Osteoblast (primary cell): ENCODE measurements around the gene ZDHHC11. TPM values are rescaled to one million over a fixed set of nuclear protein-coding genes. Genes with fewer than 3 reads are reported as not detected.
A peak's percentile ranks its signal among the peaks of the same experiment; 100 is the strongest.
"Not testable (repeated sequence)": the region's sequence is repeated elsewhere in the genome, so short reads cannot be mapped to it uniquely, and the experiment has no call there.

Source experiments
- DNase-seq: peaks from one replicate; pipeline ENCODE4 v3.0.0; 2011; ENCODE audit warnings: low spot score, mixed read lengths; ENCODE audit not compliant: insufficient read length; ENCODE audit errors: missing footprints
- H2AFZ ChIP-seq: 2 replicates; pipeline ENCODE4 v1.6.0; 2011; ENCODE audit warnings: mild to moderate bottlenecking, low read length
- H3K27ac ChIP-seq: 2 replicates; pipeline ENCODE4 v1.5.1; 2011; ENCODE audit warnings: mild to moderate bottlenecking, low read depth, low read length, moderate library complexity
- H3K27me3 ChIP-seq: 2 replicates; pipeline ENCODE4 v1.6.0; 2012; ENCODE audit warnings: mild to moderate bottlenecking, control low read depth, inconsistent platforms, low read length, moderate library complexity; ENCODE audit not compliant: insufficient read depth
- H3K36me3 ChIP-seq: 2 replicates; pipeline ENCODE4 v1.5.1; 2011; ENCODE audit warnings: mild to moderate bottlenecking, low read length, control low read depth, moderate library complexity; ENCODE audit not compliant: insufficient read depth
- H3K4me1 ChIP-seq: 2 replicates; pipeline ENCODE4 v1.5.1; 2011; ENCODE audit warnings: mild to moderate bottlenecking, low read length, control low read depth, moderate library complexity; ENCODE audit not compliant: insufficient read depth
- H3K4me2 ChIP-seq: 2 replicates; pipeline ENCODE4 v1.6.0; 2011; ENCODE audit warnings: mild to moderate bottlenecking, low read length; ENCODE audit not compliant: insufficient read depth
- H3K4me3 ChIP-seq: fragments of 200-600 bp; sonication (generic); 3 replicates; pipeline ENCODE4 v1.5.1; 2012; ENCODE audit warnings: mild to moderate bottlenecking, low read length, inconsistent platforms; ENCODE audit not compliant: insufficient read depth
- H3K79me2 ChIP-seq: 2 replicates; pipeline ENCODE4 v1.6.0; 2012; ENCODE audit warnings: mild to moderate bottlenecking, low read length, control low read depth, inconsistent platforms; ENCODE audit not compliant: insufficient read depth
- H3K9me3 ChIP-seq: 2 replicates; pipeline ENCODE4 v1.5.1; 2011; ENCODE audit warnings: low read depth, low read length, control low read depth
- H4K20me1 ChIP-seq: 2 replicates; pipeline ENCODE4 v1.6.0; 2012; ENCODE audit warnings: mild to moderate bottlenecking, low read length, control low read depth; ENCODE audit not compliant: insufficient read depth
- total RNA-seq: library from RNA; depleted of rRNA; stranded (reverse); fragments of >200 nt; gene quantifications from 2 replicates; pipeline ENCODE4 v1.2.3, GENCODE V29; 2012
- TF ChIP-seq, protein P1 (sequence below): IDR thresholded peaks from 2 replicates; pipeline ENCODE4 v1.5.1; 2011; ENCODE audit warnings: mild to moderate bottlenecking, low read depth, low read length, moderate library complexity; ENCODE audit errors: extremely low read depth

Gene ZDHHC11
- total RNA-seq, 1 donor = 1.8 TPM

DNA sequence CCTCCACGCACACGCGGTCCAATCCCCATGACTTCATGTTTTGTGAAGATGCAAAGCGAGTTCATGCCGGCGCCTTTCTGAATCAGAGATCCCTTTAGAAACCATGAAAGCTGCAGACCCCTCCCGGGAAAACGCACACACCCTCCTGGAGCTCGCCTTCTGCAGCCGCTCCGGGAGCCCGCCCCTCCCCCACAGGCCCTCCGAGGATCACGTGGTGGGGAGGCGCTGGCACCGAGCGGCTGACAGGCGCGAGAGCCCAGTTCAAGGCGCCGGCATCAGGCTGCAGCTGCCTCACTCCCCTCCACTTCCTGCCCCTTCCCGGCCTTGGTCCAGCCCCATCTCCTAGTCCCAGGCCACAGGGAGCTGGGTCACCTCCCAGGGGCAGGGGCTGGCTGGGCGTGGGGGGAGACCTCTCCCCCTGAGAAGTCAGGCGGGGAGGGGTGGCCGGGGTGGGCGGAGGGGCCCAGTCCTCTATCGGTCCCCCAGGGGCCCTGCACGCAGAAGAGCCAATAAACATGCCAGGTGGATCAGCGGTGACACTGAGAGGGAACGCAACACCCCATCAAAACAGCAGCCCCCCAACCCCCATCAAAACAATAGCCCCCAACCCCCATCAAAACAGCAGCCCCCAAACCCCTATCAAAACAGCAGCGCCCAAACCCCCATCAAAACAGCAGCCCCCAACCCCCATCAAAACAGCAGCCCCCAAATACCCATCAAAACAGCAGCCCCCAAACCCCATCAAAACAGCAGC lies 67.6 kb downstream of the ZDHHC11 start:
- not testable (repeated sequence) for H4K20me1 ChIP-seq, H3K36me3 ChIP-seq, H3K4me3 ChIP-seq, H3K9me3 ChIP-seq, H3K27me3 ChIP-seq, H3K27ac ChIP-seq, H3K4me1 ChIP-seq, H2AFZ ChIP-seq, H3K79me2 ChIP-seq, H3K4me2 ChIP-seq, DNase-seq

DNA sequence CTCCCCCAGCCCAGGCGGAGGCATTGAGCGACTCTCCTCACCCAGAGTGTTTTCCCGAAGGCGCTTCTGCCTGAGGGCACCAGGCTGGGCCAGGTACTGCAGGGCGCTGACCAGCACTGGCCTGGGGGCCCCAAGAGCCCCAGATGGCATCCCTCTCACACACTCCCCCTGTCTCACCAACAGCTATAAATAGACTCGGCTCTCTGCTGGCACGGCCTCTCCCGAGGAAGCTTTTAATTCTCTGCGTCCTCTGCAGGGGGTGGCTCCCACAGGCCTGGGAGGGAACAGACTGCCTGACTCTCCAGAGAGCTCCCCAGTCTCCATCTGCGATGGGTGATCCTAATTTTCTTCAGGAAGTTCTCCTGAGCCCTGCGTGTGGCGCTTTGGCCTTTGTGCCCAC lies 68.4 kb downstream of the ZDHHC11 start:
- not testable (repeated sequence) for H3K27ac ChIP-seq, H3K36me3 ChIP-seq, H3K4me2 ChIP-seq, H3K4me3 ChIP-seq, DNase-seq, H3K9me3 ChIP-seq, H4K20me1 ChIP-seq, H3K4me1 ChIP-seq, H3K27me3 ChIP-seq, H2AFZ ChIP-seq, H3K79me2 ChIP-seq

DNA sequence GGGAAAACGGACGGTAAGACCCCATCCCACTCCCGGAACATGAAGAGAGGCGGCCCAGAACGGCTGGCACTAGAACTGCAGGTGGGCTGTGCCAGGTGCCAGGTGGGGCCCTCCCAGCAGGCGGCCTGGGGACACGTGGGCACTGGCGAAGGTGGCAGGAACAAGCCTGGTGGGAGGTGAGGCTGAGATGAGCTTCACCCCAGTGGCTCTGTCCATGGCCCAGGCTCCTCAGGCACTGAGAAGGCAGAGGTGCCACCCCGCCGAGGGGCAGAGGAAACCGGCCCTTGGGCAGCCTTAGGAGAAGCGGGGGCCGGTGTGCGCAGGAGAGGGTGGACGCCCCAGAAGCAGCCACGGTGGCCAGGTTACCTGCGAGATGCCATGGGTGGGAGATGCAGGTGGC lies 70.2 kb downstream of the ZDHHC11 start:
- not testable (repeated sequence) for H4K20me1 ChIP-seq, H3K79me2 ChIP-seq, H3K9me3 ChIP-seq, H3K27ac ChIP-seq, H3K4me1 ChIP-seq, H3K4me3 ChIP-seq, H2AFZ ChIP-seq, H3K4me2 ChIP-seq, DNase-seq, H3K36me3 ChIP-seq
- peaks cover 16% of the 10 kb centered on the region for H3K27me3 ChIP-seq

DNA sequence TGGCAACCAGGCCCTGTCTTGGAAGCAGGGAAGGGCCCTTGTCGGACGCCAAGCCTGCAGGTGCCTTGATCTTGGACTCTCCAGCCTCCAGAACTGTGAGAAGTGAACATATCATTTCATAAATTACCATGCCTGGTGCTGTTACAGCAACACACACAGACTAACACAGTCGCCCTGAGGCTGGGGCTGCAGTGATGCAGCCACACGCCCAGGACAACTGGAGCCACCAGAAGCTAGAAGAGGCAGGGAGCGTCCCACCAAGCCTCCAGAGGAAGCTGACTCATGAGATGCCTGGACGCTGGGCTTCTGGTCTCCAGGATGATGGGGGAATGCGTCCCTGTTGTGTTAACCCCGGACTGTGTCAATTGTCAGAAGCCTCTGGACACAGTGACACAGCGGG lies 71.8 kb downstream of the ZDHHC11 start:
- not testable (repeated sequence) for H3K4me3 ChIP-seq, H3K4me2 ChIP-seq, H3K9me3 ChIP-seq, H3K79me2 ChIP-seq, H2AFZ ChIP-seq, H4K20me1 ChIP-seq, H3K27ac ChIP-seq, DNase-seq, H3K4me1 ChIP-seq, H3K36me3 ChIP-seq
- peaks cover 12% of the 10 kb centered on the region for H3K27me3 ChIP-seq

DNA sequence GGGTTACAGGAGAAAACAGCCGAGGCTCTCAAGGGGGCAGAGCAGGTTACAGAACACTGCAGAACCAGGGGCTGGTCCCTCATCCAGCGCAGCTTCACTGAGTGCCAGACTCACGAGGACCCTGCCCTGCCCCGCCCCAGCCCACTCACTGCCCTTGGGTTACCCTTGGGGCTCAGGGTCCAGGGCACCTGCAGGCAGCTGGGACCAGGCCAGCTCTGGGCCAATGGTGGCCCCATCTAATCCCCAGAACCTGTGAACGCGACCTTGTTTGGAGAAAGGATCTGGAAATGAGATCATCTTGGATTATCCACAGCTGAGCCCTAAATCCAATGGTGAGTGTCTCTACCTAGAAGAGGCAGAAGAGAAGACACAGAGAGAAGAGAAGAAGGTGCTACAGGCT lies 72.4 kb downstream of the ZDHHC11 start:
- DNase-seq, H3K9me3 ChIP-seq, H3K79me2 ChIP-seq, H4K20me1 ChIP-seq, H3K4me1 ChIP-seq, H3K27me3 ChIP-seq, H3K4me3 ChIP-seq, H3K27ac ChIP-seq, H2AFZ ChIP-seq, H3K4me2 ChIP-seq, H3K36me3 ChIP-seq: not testable (repeated sequence)

DNA sequence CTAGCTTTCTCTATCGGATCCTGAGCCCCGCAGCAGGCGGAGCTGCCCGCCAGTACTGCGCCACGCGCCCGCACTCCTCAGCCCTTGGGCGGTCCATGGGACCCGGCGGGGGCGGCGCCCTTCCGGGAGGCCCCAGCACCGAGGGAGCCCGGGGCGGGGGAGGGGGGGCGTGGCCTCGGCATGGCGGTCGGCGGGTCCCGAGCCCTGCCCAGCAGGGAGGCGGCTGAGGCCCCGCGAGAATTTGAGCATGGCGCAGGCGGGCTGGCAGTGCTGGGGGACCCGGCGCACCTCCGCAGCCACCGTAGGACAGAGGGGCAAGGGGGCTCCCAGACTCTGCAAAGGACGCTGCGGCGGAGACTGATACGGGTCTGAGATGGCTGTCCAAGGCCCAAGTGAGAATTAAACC lies 73.0 kb downstream of the ZDHHC11 start:
- Histone ChIP-seq H3K9me3 (no peaks in the 10 kb centered on the region), H3K79me2 (no peaks in the 10 kb centered on the region), H4K20me1 (no peaks in the 10 kb centered on the region), H3K36me3 (no peaks in the 10 kb centered on the region), H3K27me3 (peaks cover 7% of the 10 kb centered on the region), H3K4me3 (no peak overlapping the region), H3K27ac (no peak overlapping the region), H3K4me1 (no peaks in the 10 kb centered on the region), H2AFZ (no peak overlapping the region), H3K4me2 (no peak overlapping the region)
- TF ChIP-seq, protein P1, sequence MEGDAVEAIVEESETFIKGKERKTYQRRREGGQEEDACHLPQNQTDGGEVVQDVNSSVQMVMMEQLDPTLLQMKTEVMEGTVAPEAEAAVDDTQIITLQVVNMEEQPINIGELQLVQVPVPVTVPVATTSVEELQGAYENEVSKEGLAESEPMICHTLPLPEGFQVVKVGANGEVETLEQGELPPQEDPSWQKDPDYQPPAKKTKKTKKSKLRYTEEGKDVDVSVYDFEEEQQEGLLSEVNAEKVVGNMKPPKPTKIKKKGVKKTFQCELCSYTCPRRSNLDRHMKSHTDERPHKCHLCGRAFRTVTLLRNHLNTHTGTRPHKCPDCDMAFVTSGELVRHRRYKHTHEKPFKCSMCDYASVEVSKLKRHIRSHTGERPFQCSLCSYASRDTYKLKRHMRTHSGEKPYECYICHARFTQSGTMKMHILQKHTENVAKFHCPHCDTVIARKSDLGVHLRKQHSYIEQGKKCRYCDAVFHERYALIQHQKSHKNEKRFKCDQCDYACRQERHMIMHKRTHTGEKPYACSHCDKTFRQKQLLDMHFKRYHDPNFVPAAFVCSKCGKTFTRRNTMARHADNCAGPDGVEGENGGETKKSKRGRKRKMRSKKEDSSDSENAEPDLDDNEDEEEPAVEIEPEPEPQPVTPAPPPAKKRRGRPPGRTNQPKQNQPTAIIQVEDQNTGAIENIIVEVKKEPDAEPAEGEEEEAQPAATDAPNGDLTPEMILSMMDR = no peak
- peak; percentile 21 for DNase-seq
